ENCODE measurements around the gene ACAT2.

GRCh38 chr6:159807150-159807858 lies 45.5 kb downstream of the ACAT2 start:
- no peak for TF ChIP-seq CTCF (IDR thresholded peaks at IDR 0.05; ENCODE audit: insufficient read depth, low read length)
- no peak for TF ChIP-seq POLR2AphosphoS5 (IDR thresholded peaks at IDR 0.05; ENCODE audit: low read depth)
